Keratinocyte (primary cell): ENCODE measurements around the gene PANX2. TPM values are rescaled to one million over a fixed set of nuclear protein-coding genes. Genes with fewer than 3 reads are reported as not detected.

Experiments
- DNase-seq: peaks from one replicate; pipeline ENCODE4 v3.0.0-alpha.2; 2011; ENCODE audit warnings: low read depth, missing footprints, low spot score
- FAIRE-seq: peaks from 2 replicates; lab custom pipeline; 2011; peaks lifted over from hg19 to GRCh38; lab: Jason Lieb, UNC
- H2AFZ ChIP-seq: 2 replicates; pipeline ENCODE4 v1.6.0; 2012; ENCODE audit warnings: low read length, control low read depth, inconsistent platforms; ENCODE audit not compliant: control insufficient read depth
- H3K27ac ChIP-seq: 2 replicates; pipeline ENCODE4 v1.5.1; 2011; ENCODE audit warnings: low read length; ENCODE audit not compliant: control insufficient read depth, insufficient read depth
- H3K27me3 ChIP-seq: 3 replicates; pipeline ENCODE4 v1.6.0; 2011; ENCODE audit warnings: low read length; ENCODE audit not compliant: control insufficient read depth, insufficient read depth; ENCODE audit errors: extremely low read depth
- H3K36me3 ChIP-seq, 2 experiments: 2 replicates in 1 of 2; 3 replicates in 1 of 2; pipeline ENCODE4 v1.5.1; 2011; ENCODE audit warnings: low read length in 2 of 2, mild to moderate bottlenecking in 1 of 2; ENCODE audit not compliant: control insufficient read depth in 2 of 2, insufficient read depth in 2 of 2; ENCODE audit errors: extremely low read depth in 1 of 2
- H3K4me1 ChIP-seq: 3 replicates; pipeline ENCODE4 v1.5.1; 2011; ENCODE audit warnings: low read length; ENCODE audit not compliant: control insufficient read depth, insufficient read depth; ENCODE audit errors: extremely low read depth
- H3K4me2 ChIP-seq: 3 replicates; pipeline ENCODE4 v1.6.0; 2011; ENCODE audit warnings: low read depth, low read length; ENCODE audit not compliant: control insufficient read depth, insufficient read depth; ENCODE audit errors: extremely low read depth
- H3K4me3 ChIP-seq, 3 experiments: fragments of 200-600 bp in 1 of 3; sonication (generic) in 1 of 3; 2 replicates in 2 of 3; 3 replicates in 1 of 3; pipeline ENCODE4 v1.5.1; 2011 to 2016; ENCODE audit warnings: low read length in 3 of 3, mild to moderate bottlenecking in 3 of 3, control low read depth in 2 of 3, inconsistent platforms in 1 of 3, low read depth in 1 of 3, mixed read lengths in 1 of 3, mixed run types in 1 of 3, moderate library complexity in 1 of 3; ENCODE audit not compliant: control insufficient read depth in 2 of 3, insufficient read depth in 2 of 3; ENCODE audit errors: extremely low read depth in 1 of 3
- H3K79me2 ChIP-seq: 2 replicates; pipeline ENCODE4 v1.6.0; 2012; ENCODE audit warnings: low read length; ENCODE audit not compliant: control insufficient read depth, insufficient read depth
- H3K9ac ChIP-seq: 3 replicates; pipeline ENCODE4 v1.6.0; 2011; ENCODE audit warnings: low read length; ENCODE audit not compliant: control insufficient read depth, insufficient read depth; ENCODE audit errors: extremely low read depth
- H3K9me1 ChIP-seq: 3 replicates; pipeline ENCODE4 v1.6.0; 2011; ENCODE audit warnings: low read length; ENCODE audit not compliant: control insufficient read depth, insufficient read depth; ENCODE audit errors: extremely low read depth
- H3K9me3 ChIP-seq: 2 replicates; pipeline ENCODE4 v1.5.1; 2012; ENCODE audit warnings: low read depth, low read length; ENCODE audit not compliant: control insufficient read depth
- H4K20me1 ChIP-seq: 3 replicates; pipeline ENCODE4 v1.6.0; 2011; ENCODE audit warnings: low read length; ENCODE audit not compliant: control insufficient read depth, insufficient read depth; ENCODE audit errors: extremely low read depth
- EZH2 ChIP-seq: IDR thresholded peaks from one replicate; pipeline ENCODE4 v1.6.1; 2012; ENCODE audit warnings: inconsistent platforms, mild to moderate bottlenecking, low read length, moderate library complexity
- dilution Hi-C: fragments of 300-500 bp; cut with MboI; formaldehyde crosslinking; loops from one replicate; pipeline ENCODE4 v1.7.0; 2020; ENCODE audit warnings: low sequenced_read_pairs; ENCODE audit not compliant: extremely low pct_ligation_motif_present
- polyA plus RNA-seq, 5 experiments: library from polyadenylated mRNA; depleted of rRNA in 3 of 5; stranded (reverse) in 3 of 5; stranded (forward) in 1 of 5; unstranded in 1 of 5; fragments of >200 nt; gene quantifications; 1 replicate in 1 of 5; 2 replicates in 3 of 5; 3 replicates in 1 of 5; pipeline versions ENCODE4 v1.2.1 to v1.2.3, GENCODE V29; 2011 to 2012; ENCODE audit warnings: missing spikeins in 2 of 5, low read depth in 1 of 5, low replicate concordance in 1 of 5
- TF ChIP-seq, protein P1 (sequence below), 3 experiments: IDR thresholded peaks in 1 of 3; conservative IDR thresholded peaks in 1 of 3; optimal IDR thresholded peaks in 1 of 3; 2 replicates in 2 of 3; 3 replicates in 1 of 3; pipeline versions ENCODE3 to v1.5.1; 2011; ENCODE audit warnings: low read length in 3 of 3, mild to moderate bottlenecking in 3 of 3, moderate library complexity in 2 of 3, control low read depth in 1 of 3, inconsistent platforms in 1 of 3; ENCODE audit not compliant: insufficient read depth in 2 of 3; ENCODE audit errors: extremely low read depth in 1 of 3

The PANX2 gene
- polyA plus RNA-seq, 1 donor (not counting 4 experiments of a cell fraction or from before 2014, with no cell fraction given) = 0.22 TPM

- Histone ChIP-seq H4K20me1 (no peaks in the 10 kb centered on the region), H3K36me3 (peaks cover 21 to 50% of the 10 kb centered on the region in 2 experiments)
- TF ChIP-seq EZH2 = no peak
- TF ChIP-seq, protein P1, sequence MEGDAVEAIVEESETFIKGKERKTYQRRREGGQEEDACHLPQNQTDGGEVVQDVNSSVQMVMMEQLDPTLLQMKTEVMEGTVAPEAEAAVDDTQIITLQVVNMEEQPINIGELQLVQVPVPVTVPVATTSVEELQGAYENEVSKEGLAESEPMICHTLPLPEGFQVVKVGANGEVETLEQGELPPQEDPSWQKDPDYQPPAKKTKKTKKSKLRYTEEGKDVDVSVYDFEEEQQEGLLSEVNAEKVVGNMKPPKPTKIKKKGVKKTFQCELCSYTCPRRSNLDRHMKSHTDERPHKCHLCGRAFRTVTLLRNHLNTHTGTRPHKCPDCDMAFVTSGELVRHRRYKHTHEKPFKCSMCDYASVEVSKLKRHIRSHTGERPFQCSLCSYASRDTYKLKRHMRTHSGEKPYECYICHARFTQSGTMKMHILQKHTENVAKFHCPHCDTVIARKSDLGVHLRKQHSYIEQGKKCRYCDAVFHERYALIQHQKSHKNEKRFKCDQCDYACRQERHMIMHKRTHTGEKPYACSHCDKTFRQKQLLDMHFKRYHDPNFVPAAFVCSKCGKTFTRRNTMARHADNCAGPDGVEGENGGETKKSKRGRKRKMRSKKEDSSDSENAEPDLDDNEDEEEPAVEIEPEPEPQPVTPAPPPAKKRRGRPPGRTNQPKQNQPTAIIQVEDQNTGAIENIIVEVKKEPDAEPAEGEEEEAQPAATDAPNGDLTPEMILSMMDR (optimal IDR thresholded peaks at IDR 0.05 in 1 of 3, IDR thresholded peaks at IDR 0.05 in 1 of 3, conservative IDR thresholded peaks at IDR 0.05 in 1 of 3; ENCODE audit: extremely low read depth in 1 of 3, insufficient read depth in 2 of 3, low read length in 3 of 3) = no peak
Observed at GRCh38 chr22:50222508-50222907, 52.0 kb downstream of the PANX2 start.

DNA sequence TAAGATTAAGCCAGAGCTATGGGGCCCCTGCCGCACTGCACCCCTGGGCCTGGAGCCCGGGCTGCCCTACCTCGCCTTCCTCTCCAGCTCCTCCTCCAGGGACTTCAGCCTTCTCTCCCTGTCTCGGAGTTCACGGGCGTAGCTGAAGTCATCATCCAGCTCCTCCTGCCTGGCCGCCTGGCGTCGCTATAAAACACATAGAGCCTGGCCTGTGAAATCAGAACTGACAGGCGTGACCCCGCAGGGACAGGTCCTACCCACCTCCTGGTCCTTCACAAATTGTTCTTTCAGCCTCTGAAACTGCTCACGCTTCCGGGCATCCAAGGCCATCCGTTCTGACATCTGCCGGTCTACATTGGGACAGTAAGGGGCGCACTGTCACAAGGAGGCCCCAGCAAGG is 53.5 kb downstream of the PANX2 start:
- Histone ChIP-seq H3K27ac (no peak overlapping the region), H3K27me3 (no peaks in the 10 kb centered on the region), H3K4me2 (no peak overlapping the region), H3K79me2 (no peaks in the 10 kb centered on the region), H3K36me3 (peaks cover 22 to 43% of the 10 kb centered on the region in 2 experiments), H2AFZ (no peak overlapping the region), H3K4me3 (no peak overlapping the region), H3K9ac (no peak overlapping the region), H3K9me1 (no peaks in the 10 kb centered on the region), H3K4me1 (no peaks in the 10 kb centered on the region), H3K9me3 (no peaks in the 10 kb centered on the region), H4K20me1 (no peaks in the 10 kb centered on the region)
- DNase-seq (no peak), FAIRE-seq (no peak)
- TF ChIP-seq, protein P1 (optimal IDR thresholded peaks at IDR 0.05 in 1 of 3, IDR thresholded peaks at IDR 0.05 in 1 of 3, conservative IDR thresholded peaks at IDR 0.05 in 1 of 3; ENCODE audit: extremely low read depth in 1 of 3, insufficient read depth in 2 of 3, low read length in 3 of 3) = no peak
- TF ChIP-seq EZH2 = no peak
- dilution Hi-C loops = no loop called here

More at GRCh38 chr22:50222508-50222907, 52.0 kb downstream of the PANX2 start:
- no peak overlapping the region for H3K4me3 ChIP-seq
- H3K4me2 ChIP-seq = no peak overlapping the region
- H3K27ac ChIP-seq = no peak overlapping the region
- no peaks in the 10 kb centered on the region for H3K4me1 ChIP-seq
- H3K9me3 ChIP-seq = no peaks in the 10 kb centered on the region
- DNase-seq (no peak), FAIRE-seq (no peak)
- dilution Hi-C loops = no loop called here
- H3K79me2 ChIP-seq = no peaks in the 10 kb centered on the region
- no peaks in the 10 kb centered on the region for H3K9me1 ChIP-seq
- H3K27me3 ChIP-seq = no peaks in the 10 kb centered on the region
- H3K9ac ChIP-seq = no peak overlapping the region
- H2AFZ ChIP-seq = no peak overlapping the region
